Smooth muscle cell (in vitro differentiated cells): ENCODE measurements around the gene IPMK. TPM values are rescaled to one million over a fixed set of nuclear protein-coding genes. Genes with fewer than 3 reads are reported as not detected.

Experiments
- DNase-seq: peaks from one replicate; lab custom pipeline; 2025; ENCODE audit not compliant: unreplicated experiment; lab: John Stamatoyannopoulos, UW
- H2AFZ ChIP-seq: fragments of 200-600 bp; sonication (generic); 2 replicates; pipeline ENCODE4 v1.6.0; 2016; ENCODE audit warnings: antibody characterized with exemption, low read depth, mild to moderate bottlenecking
- H3F3A ChIP-seq: fragments of 200-600 bp; sonication (generic); 2 replicates; pipeline ENCODE4 v1.6.0; 2017; ENCODE audit warnings: antibody characterized with exemption, low read depth
- H3K27ac ChIP-seq: fragments of 200-600 bp; sonication (generic); 2 replicates; pipeline ENCODE4 v1.5.1; 2016; ENCODE audit warnings: low read depth, mild to moderate bottlenecking
- H3K27me3 ChIP-seq: fragments of 200-600 bp; sonication (generic); 2 replicates; pipeline ENCODE4 v1.6.1; 2016; ENCODE audit warnings: low read depth, mild to moderate bottlenecking
- H3K36me3 ChIP-seq: fragments of 200-600 bp; sonication (generic); 2 replicates; pipeline ENCODE4 v1.5.1; 2016; ENCODE audit warnings: low read depth
- H3K4me1 ChIP-seq: fragments of 200-600 bp; sonication (generic); 2 replicates; pipeline ENCODE4 v1.5.1; 2016; ENCODE audit warnings: low read depth
- H3K4me2 ChIP-seq: fragments of 200-600 bp; sonication (generic); 2 replicates; pipeline ENCODE4 v1.6.0; 2016; ENCODE audit warnings: mild to moderate bottlenecking
- H3K4me3 ChIP-seq: fragments of 200-600 bp; sonication (generic); 2 replicates; pipeline ENCODE4 v1.5.1; 2016; ENCODE audit warnings: mild to moderate bottlenecking
- H3K79me2 ChIP-seq: fragments of 200-600 bp; sonication (generic); 2 replicates; pipeline ENCODE4 v1.6.0; 2016; ENCODE audit warnings: low read depth, mild to moderate bottlenecking
- H3K9ac ChIP-seq: fragments of 200-600 bp; sonication (generic); 2 replicates; pipeline ENCODE4 v1.6.0; 2016; ENCODE audit warnings: low read depth
- H3K9me3 ChIP-seq: fragments of 200-600 bp; sonication (generic); replicated peaks from 2 replicates; pipeline ENCODE4 v1.5.1; 2016; ENCODE audit warnings: low read depth
- H4K20me1 ChIP-seq: fragments of 200-600 bp; sonication (generic); 2 replicates; pipeline ENCODE4 v1.6.0; 2016; ENCODE audit warnings: low read depth
- WGBS: methylation state at CpG from one replicate; pipeline ENCODE4 v1.1.7; 2016; ENCODE audit warnings: low lambda C conversion rate; 5-methylcytosine and 5-hydroxymethylcytosine counted together
- polyA plus RNA-seq: library from polyadenylated mRNA; unstranded; fragments of >200 nt; fragmentation: Nextera tagmentation; extraction: Ambion mirVana; gene quantifications from 2 replicates; pipeline ENCODE4 v1.2.1, GENCODE V29; 2016
- total RNA-seq: library from RNA; depleted of rRNA; stranded (reverse); fragments of >200 nt; gene quantifications from 2 replicates; pipeline ENCODE4 v1.2.3, GENCODE V29; 2014
- TF ChIP-seq, protein P1 (sequence below): fragments of 200-600 bp; sonication (generic); IDR thresholded peaks from 2 replicates; pipeline ENCODE4 v1.5.1; 2017; ENCODE audit warnings: borderline replicate concordance, mild to moderate bottlenecking, antibody characterized with exemption; ENCODE audit not compliant: insufficient read depth, poor library complexity, severe bottlenecking

The IPMK gene
- total and polyA plus RNA-seq, 2 experiments from 2014 or later: 1.9 to 9.2 TPM

DNA sequence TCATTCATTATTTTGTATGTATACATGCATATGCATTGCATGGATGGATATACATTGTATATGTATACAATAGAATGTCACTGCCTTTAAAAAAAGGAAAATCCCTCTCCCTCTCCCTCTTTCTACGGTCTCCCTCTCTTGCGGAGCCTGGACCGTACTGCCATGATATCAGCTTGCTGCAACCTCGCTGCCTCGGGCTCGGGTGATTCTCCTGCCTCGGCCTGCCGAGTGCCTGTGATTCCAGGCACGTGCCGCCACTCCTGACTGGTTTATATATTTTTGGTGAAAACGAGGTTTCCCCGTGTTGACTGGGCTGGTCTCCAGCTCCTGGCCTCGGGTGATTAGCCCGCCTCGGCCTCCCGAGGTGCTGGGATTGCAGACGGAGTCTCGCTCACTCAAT, 24.4 kb downstream of the IPMK start:
- no peaks in the 10 kb centered on the region for H3K9me3 ChIP-seq
- TF ChIP-seq, protein P1, sequence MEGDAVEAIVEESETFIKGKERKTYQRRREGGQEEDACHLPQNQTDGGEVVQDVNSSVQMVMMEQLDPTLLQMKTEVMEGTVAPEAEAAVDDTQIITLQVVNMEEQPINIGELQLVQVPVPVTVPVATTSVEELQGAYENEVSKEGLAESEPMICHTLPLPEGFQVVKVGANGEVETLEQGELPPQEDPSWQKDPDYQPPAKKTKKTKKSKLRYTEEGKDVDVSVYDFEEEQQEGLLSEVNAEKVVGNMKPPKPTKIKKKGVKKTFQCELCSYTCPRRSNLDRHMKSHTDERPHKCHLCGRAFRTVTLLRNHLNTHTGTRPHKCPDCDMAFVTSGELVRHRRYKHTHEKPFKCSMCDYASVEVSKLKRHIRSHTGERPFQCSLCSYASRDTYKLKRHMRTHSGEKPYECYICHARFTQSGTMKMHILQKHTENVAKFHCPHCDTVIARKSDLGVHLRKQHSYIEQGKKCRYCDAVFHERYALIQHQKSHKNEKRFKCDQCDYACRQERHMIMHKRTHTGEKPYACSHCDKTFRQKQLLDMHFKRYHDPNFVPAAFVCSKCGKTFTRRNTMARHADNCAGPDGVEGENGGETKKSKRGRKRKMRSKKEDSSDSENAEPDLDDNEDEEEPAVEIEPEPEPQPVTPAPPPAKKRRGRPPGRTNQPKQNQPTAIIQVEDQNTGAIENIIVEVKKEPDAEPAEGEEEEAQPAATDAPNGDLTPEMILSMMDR: no peak
- no peaks in the 10 kb centered on the region for H4K20me1 ChIP-seq
- no peaks in the 10 kb centered on the region for H3K4me1 ChIP-seq
- H3K9ac ChIP-seq: no peak overlapping the region
- H2AFZ ChIP-seq: no peak overlapping the region
- H3K4me2 ChIP-seq: no peak overlapping the region
- no peak overlapping the region for H3K4me3 ChIP-seq
- no peaks in the 10 kb centered on the region for H3K36me3 ChIP-seq
- peaks cover 22% of the 10 kb centered on the region for H3K79me2 ChIP-seq
- no peaks in the 10 kb centered on the region for H3K27me3 ChIP-seq
- H3K27ac ChIP-seq: no peak overlapping the region
- 100% methylated on average over 18 of the region's 18 CpGs for WGBS
- H3F3A ChIP-seq: no peaks in the 10 kb centered on the region
- DNase-seq: no peak

DNA sequence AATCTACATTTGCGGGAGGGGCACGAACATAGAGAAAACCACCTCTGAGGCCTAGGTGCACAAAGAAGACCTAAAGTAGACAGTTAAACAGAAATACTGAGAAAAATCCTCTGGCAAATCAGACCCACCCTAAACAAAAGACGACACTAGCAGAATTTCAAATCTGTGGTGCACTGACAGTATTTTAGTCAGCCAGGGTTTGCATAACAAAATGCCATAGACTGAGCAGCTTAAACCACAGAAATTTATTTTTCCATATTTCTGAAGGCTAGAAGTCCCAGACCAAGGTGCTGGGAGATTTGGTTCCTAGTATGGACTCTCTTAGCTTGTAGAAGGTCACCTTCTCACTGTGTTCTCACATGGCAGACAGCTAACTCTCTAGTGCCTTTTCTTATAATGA, 26.3 kb downstream of the IPMK start:
- Histone ChIP-seq H3K79me2 (peaks cover 24% of the 10 kb centered on the region), H3K27me3 (no peaks in the 10 kb centered on the region), H3K27ac (no peak overlapping the region), H3K36me3 (no peaks in the 10 kb centered on the region), H3F3A (no peaks in the 10 kb centered on the region), H2AFZ (no peak overlapping the region), H3K9me3 (no peaks in the 10 kb centered on the region), H3K4me2 (no peak overlapping the region), H3K4me1 (peaks cover 6% of the 10 kb centered on the region), H3K4me3 (no peak overlapping the region), H4K20me1 (peaks cover 5% of the 10 kb centered on the region), H3K9ac (no peak overlapping the region)
- TF ChIP-seq, protein P1: no peak
- DNase-seq: no peak
- WGBS: 69% methylated on average over 3 of the region's 3 CpGs

DNA sequence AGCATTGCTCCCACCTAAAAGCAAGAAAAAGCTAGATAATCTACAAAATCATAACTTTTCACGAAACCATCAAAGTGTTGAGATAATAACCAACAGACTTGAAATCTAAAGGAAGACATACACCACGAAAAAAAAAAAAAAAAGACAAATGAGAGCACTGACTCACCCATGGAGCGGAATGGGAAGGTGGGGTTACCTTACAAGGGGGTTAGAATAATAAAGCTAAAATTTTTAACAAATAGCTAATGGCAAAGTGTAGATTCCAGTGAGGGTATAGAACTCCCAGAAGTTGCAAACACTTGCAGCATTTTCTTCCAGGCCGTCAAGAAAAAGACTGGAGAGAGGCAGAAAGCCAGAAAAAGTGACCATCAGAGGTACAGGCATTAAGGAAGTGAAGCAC, 27.2 kb downstream of the IPMK start:
- Histone ChIP-seq H3K36me3 (no peaks in the 10 kb centered on the region), H3K9me3 (no peaks in the 10 kb centered on the region), H3K4me1 (peaks cover 6% of the 10 kb centered on the region), H3K4me2 (no peak overlapping the region), H3F3A (no peaks in the 10 kb centered on the region), H3K27ac (no peak overlapping the region), H3K4me3 (no peak overlapping the region), H2AFZ (no peak overlapping the region), H4K20me1 (peaks cover 5% of the 10 kb centered on the region), H3K79me2 (peaks cover 24% of the 10 kb centered on the region), H3K9ac (no peak overlapping the region), H3K27me3 (no peaks in the 10 kb centered on the region)
- DNase-seq: no peak
- TF ChIP-seq, protein P1: no peak
- 87% methylated on average over 4 of the region's 4 CpGs for WGBS

DNA sequence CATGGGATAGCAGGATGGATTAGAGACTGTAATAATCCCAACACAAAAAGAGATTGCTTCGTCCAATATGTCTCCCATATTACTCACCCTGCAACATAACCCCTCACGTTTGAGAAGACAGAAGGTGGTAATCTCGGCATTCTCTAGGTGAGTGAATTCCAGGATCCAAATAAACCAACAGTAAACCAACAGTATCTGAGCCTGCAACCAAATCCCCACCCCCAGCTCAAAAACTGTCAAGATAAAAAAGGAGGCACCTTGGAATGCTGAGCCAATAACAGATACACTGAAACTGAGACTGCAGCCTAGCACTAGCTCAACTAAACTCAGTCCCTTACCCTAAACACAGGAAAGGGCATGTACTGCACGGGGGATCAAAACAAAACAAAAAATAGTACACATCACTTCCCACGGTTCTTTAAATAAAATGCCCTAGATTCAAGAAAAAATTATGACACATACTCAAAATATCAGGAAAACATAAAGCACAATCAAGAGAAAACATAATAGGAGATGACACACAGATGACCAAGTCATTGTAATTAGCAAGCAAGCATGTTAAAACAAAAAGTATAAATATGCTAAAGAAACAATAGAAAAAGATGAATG, 28.0 kb downstream of the IPMK start:
- 77% methylated on average over 5 of the region's 5 CpGs for WGBS
- no peak overlapping the region for H3K27ac ChIP-seq
- peaks cover 5% of the 10 kb centered on the region for H4K20me1 ChIP-seq
- peaks cover 20% of the 10 kb centered on the region for H3K79me2 ChIP-seq
- no peak for DNase-seq
- no peaks in the 10 kb centered on the region for H3K27me3 ChIP-seq
- no peak overlapping the region for H3K9ac ChIP-seq
- H3K4me2 ChIP-seq: no peak overlapping the region
- no peaks in the 10 kb centered on the region for H3K36me3 ChIP-seq
- H2AFZ ChIP-seq: no peak overlapping the region
- TF ChIP-seq, protein P1: no peak
- no peaks in the 10 kb centered on the region for H3F3A ChIP-seq
- no peaks in the 10 kb centered on the region for H3K9me3 ChIP-seq
- H3K4me1 ChIP-seq: peaks cover 6% of the 10 kb centered on the region
- no peak overlapping the region for H3K4me3 ChIP-seq
